ENCODE results near the gene APOM.
A peak's percentile ranks its signal among the peaks of the same experiment; 100 is the strongest.

The APOM gene

GRCh38 chr6:31686483-31686882 is 30.8 kb downstream of the APOM start:
- DNase-seq = no peak

- DNase-seq = no peak
Observed at GRCh38 chr6:31687321-31687720, 31.6 kb downstream of the APOM start.

- DNase-seq = no peak
Observed at GRCh38 chr6:31687860-31688693, 32.4 kb downstream of the APOM start.

DNA sequence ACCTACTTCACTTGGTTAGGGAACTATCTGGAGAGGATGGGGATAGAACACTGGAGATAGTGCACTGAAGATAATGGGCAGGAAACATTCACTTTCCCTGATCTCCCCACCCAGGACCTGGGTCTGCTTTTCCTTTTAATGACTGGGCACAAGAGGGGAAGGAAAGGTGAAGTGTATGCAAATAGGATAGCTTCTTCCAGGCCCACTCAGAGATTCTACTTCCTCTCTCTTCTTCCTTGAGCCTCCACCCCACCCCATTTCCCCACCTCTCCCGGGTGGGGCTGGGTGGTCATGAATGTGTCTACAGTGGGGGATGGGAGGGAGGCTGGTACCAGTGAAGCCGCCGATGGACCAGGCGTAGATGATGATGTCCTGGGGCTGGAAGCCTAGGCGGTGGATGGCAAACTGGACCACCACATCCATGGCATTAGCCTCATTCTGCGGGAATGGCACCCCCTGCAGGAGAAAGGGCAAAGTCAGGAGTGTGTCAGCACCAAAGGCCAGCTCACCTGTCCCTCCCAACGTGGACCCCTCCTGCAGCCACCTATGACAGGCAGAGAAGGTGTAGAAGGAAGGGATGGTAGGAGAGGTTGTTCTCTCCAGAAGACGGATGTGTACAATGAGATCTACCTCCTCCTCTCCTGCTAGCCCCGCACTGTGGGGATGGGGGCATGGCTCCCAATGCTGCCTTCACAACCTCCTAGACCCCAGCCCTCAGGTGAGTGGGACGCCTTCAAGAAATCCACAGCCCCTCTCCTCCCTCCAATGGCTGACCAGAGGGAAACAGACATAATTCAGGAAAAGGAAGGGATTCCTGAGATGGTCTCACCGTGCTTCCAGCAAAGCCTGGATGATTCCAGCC is 33.8 kb downstream of the APOM start:
- DNase-seq = no peak

- no peak for DNase-seq
Observed at GRCh38 chr6:31690231-31691077, 34.8 kb downstream of the APOM start.

GRCh38 chr6:31691078-31691463 is 35.4 kb downstream of the APOM start:
- no peak for DNase-seq

- DNase-seq = no peak
Observed at GRCh38 chr6:31691564-31692108, 35.9 kb downstream of the APOM start.

- no peak for DNase-seq
Observed at GRCh38 chr6:31692353-31692752, 36.7 kb downstream of the APOM start.

DNA sequence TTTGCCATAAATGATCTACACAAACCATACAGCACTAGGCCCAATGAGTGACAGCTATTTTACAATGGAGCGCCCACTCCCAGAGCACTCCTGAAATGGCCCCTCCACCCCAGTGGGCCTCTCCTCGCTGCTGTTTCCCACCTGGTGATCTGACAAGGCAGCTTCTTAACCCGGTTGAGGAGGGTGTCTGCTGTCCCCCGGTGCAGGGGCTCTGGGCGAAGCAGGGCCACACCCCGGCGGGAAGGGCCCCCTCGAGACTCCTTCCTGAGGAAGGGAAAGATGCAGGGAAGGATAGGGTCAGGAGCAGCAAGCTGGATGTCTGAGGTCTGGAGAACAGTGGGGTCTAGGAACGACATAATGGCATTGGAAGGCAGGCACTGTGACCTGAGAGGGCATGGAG is 37.2 kb downstream of the APOM start:
- no peak for DNase-seq

DNA sequence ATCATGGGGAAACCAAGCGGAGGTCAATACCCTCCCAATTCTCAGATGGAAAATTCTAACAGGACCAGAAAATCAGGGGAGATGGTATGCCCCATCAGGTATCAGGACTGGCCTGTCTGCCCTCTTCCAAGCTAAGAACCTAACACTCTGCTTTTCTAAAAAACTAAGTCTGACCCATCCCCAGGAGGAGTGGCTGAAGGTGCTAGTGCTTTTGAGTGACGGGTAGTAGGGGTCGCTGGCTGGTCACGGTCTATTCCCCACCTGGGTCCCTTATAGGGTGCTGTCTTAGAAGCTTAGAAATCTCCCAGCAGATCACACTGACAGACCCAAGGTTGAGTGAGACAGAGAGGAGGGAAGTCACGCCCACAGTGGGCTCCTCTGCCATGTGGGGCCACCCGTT is 37.8 kb downstream of the APOM start:
- DNase-seq = no peak

- DNase-seq = no peak
Observed at GRCh38 chr6:31697555-31697954, 41.9 kb downstream of the APOM start.

GRCh38 chr6:31700740-31701401 is 45.2 kb downstream of the APOM start:
- no peak for DNase-seq

GRCh38 chr6:31701666-31702404 is 46.1 kb downstream of the APOM start:
- no peak for DNase-seq

- no peak for DNase-seq
Observed at GRCh38 chr6:31702405-31702818, 46.7 kb downstream of the APOM start.

GRCh38 chr6:31702819-31703716 is 47.4 kb downstream of the APOM start, which contains the start of gene ABHD16A:
ABHD16A (minus strand) TSS chr6:31703324; CDS start chr6:31703281, 43 bp downstream.
- peak; percentile 98 for DNase-seq

DNA sequence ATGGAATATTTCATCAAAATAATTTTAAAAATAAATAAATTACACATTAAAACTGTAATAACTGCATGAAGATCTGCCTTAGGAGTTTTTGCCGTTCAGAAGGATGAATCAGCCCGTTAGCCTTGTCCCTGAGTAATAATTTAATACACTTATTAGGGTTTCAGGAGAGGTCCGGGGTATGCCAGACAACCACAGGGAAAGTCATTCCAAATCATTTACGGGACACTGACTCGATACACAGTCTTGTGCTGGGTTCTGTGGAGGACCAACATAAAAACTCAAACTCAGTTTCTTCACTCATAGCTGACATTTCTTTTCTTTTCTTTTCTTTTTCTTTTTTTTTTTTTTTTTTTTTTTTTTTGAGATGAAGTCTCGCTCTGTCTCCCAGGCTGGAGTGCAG is 50.2 kb downstream of the APOM start:
- DNase-seq = no peak

GRCh38 chr6:31706599-31706998 is 50.9 kb downstream of the APOM start, which contains the start of gene LY6G6F:
LY6G6F (plus strand) TSS chr6:31706866; CDS start chr6:31706907, 41 bp downstream.
- no peak for DNase-seq

DNA sequence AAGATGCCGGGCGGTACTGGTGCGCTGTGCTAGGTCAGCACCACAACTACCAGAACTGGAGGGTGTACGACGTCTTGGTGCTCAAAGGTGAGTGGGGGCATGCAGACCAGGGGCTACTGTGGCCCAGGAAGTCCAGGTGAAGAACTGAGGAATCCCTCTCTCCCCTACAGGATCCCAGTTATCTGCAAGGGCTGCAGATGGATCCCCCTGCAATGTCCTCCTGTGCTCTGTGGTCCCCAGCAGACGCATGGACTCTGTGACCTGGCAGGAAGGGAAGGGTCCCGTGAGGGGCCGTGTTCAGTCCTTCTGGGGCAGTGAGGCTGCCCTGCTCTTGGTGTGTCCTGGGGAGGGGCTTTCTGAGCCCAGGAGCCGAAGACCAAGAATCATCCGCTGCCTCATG is 52.0 kb downstream of the APOM start:
- DNase-seq = no peak

Measured in MV-4-11 (cell line).